ENCODE data around the gene PRKD2.

GRCh38 chr19:46745521-46746280 is 28.8 kb upstream of the PRKD2 start, which contains the start of gene FKRP:
- TF ChIP-seq CTCF (IDR thresholded peaks at IDR 0.05; ENCODE audit: control extremely low read depth in 1 of 3, insufficient read depth in 1 of 3, low read depth in 1 of 3, low read length in 3 of 3) (no peak), POLR2AphosphoS5 (IDR thresholded peaks at IDR 0.05; ENCODE audit: low read depth, low read length) (peak; percentile 9; the same call in 1 of the 2 replicates), TBP (IDR thresholded peaks at IDR 0.05; ENCODE audit: low read depth, low read length) (peak; percentile 63; the same call in 1 of the 2 replicates)

Measured in H1 (cell line).